IMR-90 (cell line): ENCODE results near the gene TSNAXIP1.

ENCODE experiments used
- CEBPB ChIP-seq: IDR thresholded peaks from 2 replicates; pipeline ENCODE4 v1.6.1; 2012; ENCODE audit warnings: low read depth, low read length, improper control_type of control experiment
- CTCF ChIP-seq: conservative IDR thresholded peaks from 2 replicates; pipeline ENCODE4 v1.5.1; 2012; ENCODE audit warnings: mild to moderate bottlenecking, low read depth, low read length, improper control_type of control experiment
- FOS ChIP-seq: fragments of 150-350 bp; IDR thresholded peaks from 2 replicates; pipeline ENCODE4 v1.6.1; 2016; ENCODE audit warnings: low read depth, low read length
- POLR2A ChIP-seq: IDR thresholded peaks from 2 replicates; pipeline ENCODE4 v1.6.1; 2012; ENCODE audit warnings: mild to moderate bottlenecking, low read depth, low read length
- RAD21 ChIP-seq: IDR thresholded peaks from 2 replicates; pipeline ENCODE4 v1.6.1; 2012; ENCODE audit warnings: low read length, improper control_type of control experiment
- RFX5 ChIP-seq: IDR thresholded peaks from 2 replicates; pipeline ENCODE4 v1.8.0; 2012; ENCODE audit warnings: low read depth, mild to moderate bottlenecking, low read length, moderate library complexity
- SMC3 ChIP-seq: fragments of 150-350 bp; IDR thresholded peaks from 2 replicates; pipeline ENCODE4 v1.6.1; 2016; ENCODE audit warnings: low read depth, mild to moderate bottlenecking, antibody characterized with exemption, low read length, moderate library complexity

DNA sequence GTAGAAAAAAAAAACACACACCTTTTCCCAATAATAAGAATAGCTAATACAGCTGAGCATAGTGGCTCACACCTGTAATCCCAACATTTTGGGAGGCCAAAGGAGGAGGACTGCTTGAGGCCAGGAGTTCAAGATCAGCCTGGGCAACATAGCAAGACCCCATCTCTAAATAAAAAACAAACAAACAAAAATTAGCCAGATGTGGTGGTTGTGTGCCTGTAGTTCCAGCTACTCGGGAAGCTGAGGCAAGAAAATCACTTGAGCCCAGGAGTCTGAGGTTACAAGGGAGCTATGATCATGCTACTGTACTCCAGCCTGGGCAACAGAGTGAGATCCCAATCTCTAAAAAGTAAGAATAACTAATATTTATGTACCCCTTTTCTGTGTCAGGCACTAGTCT is 44.8 kb upstream of the TSNAXIP1 start:
- TF ChIP-seq POLR2A (no peak), FOS (no peak), CTCF (no peak), CEBPB (no peak), RFX5 (no peak), SMC3 (no peak), RAD21 (no peak)
